Keratinocyte (primary cell): ENCODE measurements around the gene CNNM3.

ENCODE experiments used
- EZH2 ChIP-seq: IDR thresholded peaks from one replicate; pipeline ENCODE4 v1.6.1; 2012; ENCODE audit warnings: inconsistent platforms, mild to moderate bottlenecking, low read length, moderate library complexity
- TF ChIP-seq, protein P1 (sequence below), 3 experiments: IDR thresholded peaks in 1 of 3; conservative IDR thresholded peaks in 1 of 3; optimal IDR thresholded peaks in 1 of 3; 2 replicates in 2 of 3; 3 replicates in 1 of 3; pipeline versions ENCODE3 to v1.5.1; 2011; ENCODE audit warnings: low read length in 3 of 3, mild to moderate bottlenecking in 3 of 3, moderate library complexity in 2 of 3, control low read depth in 1 of 3, inconsistent platforms in 1 of 3; ENCODE audit not compliant: insufficient read depth in 2 of 3; ENCODE audit errors: extremely low read depth in 1 of 3

DNA sequence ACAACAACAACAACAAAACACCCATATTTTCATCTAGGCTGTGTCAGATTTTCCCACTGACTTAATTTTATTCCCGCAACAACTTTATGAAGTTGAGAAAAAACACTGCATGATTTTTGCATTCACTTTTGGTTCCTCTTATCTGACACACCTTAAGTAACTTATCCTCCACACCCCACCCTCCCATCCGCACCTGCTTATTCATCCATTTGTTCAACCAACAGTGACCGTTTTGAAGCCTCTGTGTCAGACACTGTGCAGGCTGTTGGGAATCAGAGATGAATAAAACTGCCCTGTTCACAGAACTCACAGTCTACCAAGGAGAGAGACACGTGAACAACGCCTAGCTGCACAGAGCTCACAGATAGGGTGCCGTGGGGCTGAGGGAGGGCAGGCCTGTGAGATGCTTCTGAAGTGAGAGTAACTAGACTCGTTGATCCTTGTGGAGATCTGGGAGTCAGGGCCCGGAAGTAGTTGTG is 47.9 kb upstream of the CNNM3 start:
- TF ChIP-seq, protein P1, sequence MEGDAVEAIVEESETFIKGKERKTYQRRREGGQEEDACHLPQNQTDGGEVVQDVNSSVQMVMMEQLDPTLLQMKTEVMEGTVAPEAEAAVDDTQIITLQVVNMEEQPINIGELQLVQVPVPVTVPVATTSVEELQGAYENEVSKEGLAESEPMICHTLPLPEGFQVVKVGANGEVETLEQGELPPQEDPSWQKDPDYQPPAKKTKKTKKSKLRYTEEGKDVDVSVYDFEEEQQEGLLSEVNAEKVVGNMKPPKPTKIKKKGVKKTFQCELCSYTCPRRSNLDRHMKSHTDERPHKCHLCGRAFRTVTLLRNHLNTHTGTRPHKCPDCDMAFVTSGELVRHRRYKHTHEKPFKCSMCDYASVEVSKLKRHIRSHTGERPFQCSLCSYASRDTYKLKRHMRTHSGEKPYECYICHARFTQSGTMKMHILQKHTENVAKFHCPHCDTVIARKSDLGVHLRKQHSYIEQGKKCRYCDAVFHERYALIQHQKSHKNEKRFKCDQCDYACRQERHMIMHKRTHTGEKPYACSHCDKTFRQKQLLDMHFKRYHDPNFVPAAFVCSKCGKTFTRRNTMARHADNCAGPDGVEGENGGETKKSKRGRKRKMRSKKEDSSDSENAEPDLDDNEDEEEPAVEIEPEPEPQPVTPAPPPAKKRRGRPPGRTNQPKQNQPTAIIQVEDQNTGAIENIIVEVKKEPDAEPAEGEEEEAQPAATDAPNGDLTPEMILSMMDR (optimal IDR thresholded peaks at IDR 0.05 in 1 of 3, IDR thresholded peaks at IDR 0.05 in 1 of 3, conservative IDR thresholded peaks at IDR 0.05 in 1 of 3; ENCODE audit: extremely low read depth in 1 of 3, insufficient read depth in 2 of 3, low read length in 3 of 3) = no peak
- TF ChIP-seq EZH2 = no peak
